H1 (cell line): ENCODE data around the gene PI4KA. TPM values are rescaled to one million over a fixed set of nuclear protein-coding genes. Genes with fewer than 3 reads are reported as not detected.

ENCODE experiments used
- BRCA1 ChIP-seq: IDR thresholded peaks from 2 replicates; pipeline ENCODE4 v1.6.1; 2012; ENCODE audit warnings: low read depth, low read length, improper control_type of control experiment
- CTBP2 ChIP-seq: IDR thresholded peaks from 2 replicates; pipeline ENCODE4 v1.7.0; 2011; ENCODE audit warnings: borderline replicate concordance, mild to moderate bottlenecking, moderate library complexity, mixed read lengths, low read length; ENCODE audit not compliant: insufficient read depth, insufficient read length
- RNF2 ChIP-seq: fragments of 200-900, 300-1000 bp; sonication (generic); IDR thresholded peaks from 2 replicates; pipeline ENCODE4 v1.7.1; 2016; ENCODE audit warnings: borderline replicate concordance, low read depth, mild to moderate bottlenecking, antibody characterized with exemption, low read length; ENCODE audit not compliant: poor library complexity, severe bottlenecking; ENCODE audit errors: missing control alignments
- SUZ12 ChIP-seq: fragments of 200-600 bp; sonication (generic); IDR thresholded peaks from 2 replicates; pipeline ENCODE4 v1.6.1; 2012; ENCODE audit warnings: mild to moderate bottlenecking, inconsistent platforms, low read length, moderate library complexity, mixed read lengths
- YY1 ChIP-seq: IDR thresholded peaks from 2 replicates; pipeline ENCODE4 v1.6.1; 2011; ENCODE audit warnings: low read depth, mild to moderate bottlenecking, low read length
- polyA plus RNA-seq, 7 experiments: library from polyadenylated mRNA; depleted of rRNA in 3 of 7; stranded (reverse) in 5 of 7; unstranded in 2 of 7; fragments of >200 nt in 5 of 7; fragments of 200-250 nt in 2 of 7; gene quantifications; 1 replicate in 5 of 7; 2 replicates in 1 of 7; 4 replicates in 1 of 7; pipeline versions ENCODE4 v1.2.1 to v1.2.3, GENCODE V29; 2011 to 2013; ENCODE audit warnings: missing spikeins in 2 of 7, mixed read lengths in 2 of 7
- total RNA-seq: library from RNA; stranded (reverse); fragmentation: NEBNext Ultra II Directional; extraction: Animal tissue kit (Norgen Biotek cat#: 25700); gene quantifications from 2 replicates; pipeline ENCODE4 v1.2.1, GENCODE V29; 2021

The PI4KA gene
- total and polyA plus RNA-seq, 2 of the 8 experiments (the other 6 are each of a cell fraction or from before 2014, with no cell fraction given): 22.5 to 37.7 TPM

GRCh38 chr22:20747223-20747622 lies 111.4 kb downstream of the PI4KA start (continued):
- TF ChIP-seq RNF2 (no peak), BRCA1 (no peak), YY1 (no peak), CTBP2 (no peak), SUZ12 (no peak)
